Epithelial cell of proximal tubule (primary cell): ENCODE measurements around the gene FBLN2. TPM values are rescaled to one million over a fixed set of nuclear protein-coding genes. Genes with fewer than 3 reads are reported as not detected.

ENCODE experiments used
- DNase-seq: peaks from one replicate; pipeline ENCODE4 v3.0.0-alpha.2; 2011; ENCODE audit warnings: low read depth
- H3K4me3 ChIP-seq: 2 replicates; pipeline ENCODE4 v1.5.1; 2011; ENCODE audit warnings: low read depth, mild to moderate bottlenecking, low read length
- CTCF ChIP-seq: conservative IDR thresholded peaks from 2 replicates; pipeline ENCODE4 v1.5.1; 2012; ENCODE audit warnings: low read depth, mild to moderate bottlenecking, low read length
- total RNA-seq: library from RNA; depleted of rRNA; stranded (reverse); fragments of >200 nt; gene quantifications from 2 replicates; pipeline ENCODE4 v1.2.3, GENCODE V29; 2015

FBLN2 gene
- total RNA-seq, 1 donor from 2014 or later: 1.1 TPM

GRCh38 chr3:13657660-13658435 lies 108.9 kb downstream of the FBLN2 start:
- DNase-seq: no peak
- H3K4me3 ChIP-seq: no peak overlapping the region
- peak; percentile 94 for TF ChIP-seq CTCF

GRCh38 chr3:13658681-13659080 lies 109.8 kb downstream of the FBLN2 start:
- DNase-seq: no peak
- no peak overlapping the region for H3K4me3 ChIP-seq
- no peak for TF ChIP-seq CTCF

GRCh38 chr3:13659221-13659969 lies 110.5 kb downstream of the FBLN2 start:
- DNase-seq: no peak
- TF ChIP-seq CTCF: no peak

GRCh38 chr3:13660042-13660874 lies 111.3 kb downstream of the FBLN2 start:
- DNase-seq: no peak
- H3K4me3 ChIP-seq: no peak overlapping the region
- no peak for TF ChIP-seq CTCF

More at GRCh38 chr3:13659221-13659969, 110.5 kb downstream of the FBLN2 start:
- H3K4me3 ChIP-seq: no peak overlapping the region

- DNase-seq: no peak
Measured at GRCh38 chr3:13661121-13661520, 112.2 kb downstream of the FBLN2 start.

More at GRCh38 chr3:13661121-13661520, 112.2 kb downstream of the FBLN2 start:
- no peak for TF ChIP-seq CTCF
- H3K4me3 ChIP-seq: no peak overlapping the region
